Endothelial cell (in vitro differentiated cells): Measurements from ENCODE around the gene ATP1A3. TPM values are rescaled to one million over a fixed set of nuclear protein-coding genes. Genes with fewer than 3 reads are reported as not detected.
A peak's percentile ranks its signal among the peaks of the same experiment; 100 is the strongest.
"Not testable (repeated sequence)": the region's sequence is repeated elsewhere in the genome, so short reads cannot be mapped to it uniquely, and the experiment has no call there.

Experiments
- DNase-seq: peaks from one replicate; pipeline ENCODE4 v3.0.0; 2021; ENCODE audit warnings: low spot score
- H3K27ac Mint-ChIP-seq: one replicate; pipeline ENCODE4 v1.8.0; 2021; ENCODE audit warnings: mixed read lengths, inconsistent platforms; ENCODE audit not compliant: unreplicated experiment
- H3K27me3 Mint-ChIP-seq: one replicate; pipeline ENCODE4 v1.8.0; 2021; ENCODE audit warnings: mild to moderate bottlenecking, moderate library complexity, mixed read lengths, inconsistent platforms; ENCODE audit not compliant: unreplicated experiment
- H3K36me3 Mint-ChIP-seq: one replicate; pipeline ENCODE4 v1.8.0; 2021; ENCODE audit warnings: mild to moderate bottlenecking, low read depth, mixed read lengths, inconsistent platforms; ENCODE audit not compliant: unreplicated experiment
- H3K4me1 Mint-ChIP-seq: one replicate; pipeline ENCODE4 v1.8.0; 2021; ENCODE audit warnings: mild to moderate bottlenecking, mixed read lengths, inconsistent platforms; ENCODE audit not compliant: unreplicated experiment
- H3K4me3 Mint-ChIP-seq: one replicate; pipeline ENCODE4 v1.8.0; 2021; ENCODE audit warnings: mild to moderate bottlenecking, mixed read lengths, inconsistent platforms; ENCODE audit not compliant: unreplicated experiment
- H3K9me3 Mint-ChIP-seq: one replicate; pipeline ENCODE4 v1.8.0; 2021; ENCODE audit warnings: mixed read lengths, inconsistent platforms; ENCODE audit not compliant: unreplicated experiment
- CTCF ChIP-seq: fragments of 200-600 bp; sonication (generic); IDR thresholded peaks from one replicate; pipeline ENCODE4 v1.5.0; 2021; ENCODE audit warnings: antibody characterized with exemption; ENCODE audit not compliant: unreplicated experiment
- total RNA-seq: library from RNA; stranded (reverse); fragmentation: NEBNext Ultra II Directional; extraction: Animal tissue kit (Norgen Biotek cat#: 25700); gene quantifications from one replicate; pipeline ENCODE4 v1.2.1, GENCODE V29; 2021; ENCODE audit not compliant: unreplicated experiment

Gene ATP1A3
- total RNA-seq, 1 donor from 2014 or later: not detected

- Mint-ChIP-seq H3K4me1 (no peaks in the 10 kb centered on the region), H3K9me3 (no peaks in the 10 kb centered on the region), H3K4me3 (no peak overlapping the region), H3K36me3 (peaks cover 5% of the 10 kb centered on the region), H3K27ac (no peak overlapping the region), H3K27me3 (peaks cover 1% of the 10 kb centered on the region)
- TF ChIP-seq CTCF: no peak
- no peak for DNase-seq
These were observed 43.6 kb upstream of the ATP1A3 start for GRCh38 chr19:42037649-42038048.

GRCh38 chr19:42034640-42035391 is 40.8 kb upstream of the ATP1A3 start:
- not testable (repeated sequence) for H3K4me1 Mint-ChIP-seq, H3K27ac Mint-ChIP-seq, H3K36me3 Mint-ChIP-seq, H3K27me3 Mint-ChIP-seq, H3K9me3 Mint-ChIP-seq, H3K4me3 Mint-ChIP-seq
- peak; percentile 86 for TF ChIP-seq CTCF
- peak; percentile 64 for DNase-seq

GRCh38 chr19:42033413-42033812 is 39.4 kb upstream of the ATP1A3 start:
- H3K27ac Mint-ChIP-seq: no peak overlapping the region
- H3K4me3 Mint-ChIP-seq: no peak overlapping the region
- H3K4me1 Mint-ChIP-seq: no peaks in the 10 kb centered on the region
- H3K9me3 Mint-ChIP-seq: no peaks in the 10 kb centered on the region
- no peak for TF ChIP-seq CTCF
- H3K27me3 Mint-ChIP-seq: no peaks in the 10 kb centered on the region
- no peaks in the 10 kb centered on the region for H3K36me3 Mint-ChIP-seq
- DNase-seq: no peak

- H3K27me3 Mint-ChIP-seq: no peaks in the 10 kb centered on the region
- H3K27ac Mint-ChIP-seq: no peak overlapping the region
- H3K9me3 Mint-ChIP-seq: no peaks in the 10 kb centered on the region
- H3K4me1 Mint-ChIP-seq: no peaks in the 10 kb centered on the region
- TF ChIP-seq CTCF: no peak
- DNase-seq: no peak
- no peak overlapping the region for H3K4me3 Mint-ChIP-seq
- no peaks in the 10 kb centered on the region for H3K36me3 Mint-ChIP-seq
These were observed 38.4 kb upstream of the ATP1A3 start for GRCh38 chr19:42032431-42032830.

- no peak for DNase-seq
- Mint-ChIP-seq H3K36me3 (no peaks in the 10 kb centered on the region), H3K4me3 (no peak overlapping the region), H3K9me3 (no peaks in the 10 kb centered on the region), H3K27ac (no peak overlapping the region), H3K27me3 (no peaks in the 10 kb centered on the region), H3K4me1 (no peaks in the 10 kb centered on the region)
- no peak for TF ChIP-seq CTCF
These were observed 36.8 kb upstream of the ATP1A3 start for GRCh38 chr19:42030645-42031440.
